ENCODE measurements around the gene ADAMTS3. TPM values are rescaled to one million over a fixed set of nuclear protein-coding genes. Genes with fewer than 3 reads are reported as not detected.

ADAMTS3 gene
- total RNA-seq, 2 experiments from 2014 or later: not detected

DNA sequence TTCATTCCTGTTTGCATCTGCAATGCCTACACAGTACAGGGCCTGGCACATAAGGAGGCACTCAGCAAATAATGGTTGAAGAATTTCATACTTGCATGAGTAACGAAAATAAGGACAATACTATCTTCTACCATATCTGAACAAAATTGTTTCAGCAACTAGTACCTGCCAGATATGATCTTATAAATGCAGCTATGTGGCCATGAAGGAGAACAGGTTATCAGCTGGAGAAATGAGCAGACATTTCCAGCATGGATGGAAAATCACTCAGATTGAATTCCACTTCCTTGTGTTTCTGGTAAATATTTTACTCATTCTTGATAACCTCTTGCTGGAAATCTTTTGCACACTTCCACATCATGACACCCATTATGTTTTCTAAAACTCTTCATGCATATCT is 204.0 kb downstream of the ADAMTS3 start:
- Mint-ChIP-seq H3K27ac (no peak overlapping the region), H3K9me3 (no peaks in the 10 kb centered on the region), H3K27me3 (no peaks in the 10 kb centered on the region), H3K4me1 (no peaks in the 10 kb centered on the region), H3K36me3 (ENCODE audit: low read depth) (no peaks in the 10 kb centered on the region), H3K4me3 (no peak overlapping the region)
- DNase-seq: no peak
- CTCF ChIA-PET: no interaction called here
- POLR2A ChIA-PET: no interaction called here

- no peaks in the 10 kb centered on the region for H3K27me3 Mint-ChIP-seq
- DNase-seq: no peak
- H3K4me3 Mint-ChIP-seq: no peak overlapping the region
- ChIA-PET POLR2A (no interaction called here), CTCF (no interaction called here)
- H3K9me3 Mint-ChIP-seq: no peaks in the 10 kb centered on the region
- H3K36me3 Mint-ChIP-seq (ENCODE audit: low read depth): no peaks in the 10 kb centered on the region
- no peaks in the 10 kb centered on the region for H3K4me1 Mint-ChIP-seq
- H3K27ac Mint-ChIP-seq: no peak overlapping the region
These were observed 208.9 kb downstream of the ADAMTS3 start for GRCh38 chr4:72360075-72360474.

DNA sequence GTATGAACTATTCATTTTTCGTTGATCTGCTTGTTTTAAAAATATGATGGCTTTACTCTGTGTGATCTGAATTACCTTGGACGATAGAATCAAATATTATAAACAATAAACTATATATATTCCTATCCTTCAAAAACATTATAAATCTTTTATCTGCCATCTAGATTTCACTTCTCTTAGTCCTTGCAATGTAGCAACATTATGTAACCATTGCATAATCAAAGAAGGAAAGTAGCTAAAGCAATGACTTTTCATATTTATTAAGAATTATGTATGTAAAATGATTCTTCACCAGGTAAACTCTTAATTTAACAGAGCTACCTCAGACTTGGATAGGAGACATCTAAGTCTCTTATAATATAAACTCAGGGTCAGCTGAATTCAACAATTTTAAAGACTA is 210.5 kb downstream of the ADAMTS3 start:
- POLR2A ChIA-PET: no interaction called here
- CTCF ChIA-PET: no interaction called here
- no peak overlapping the region for H3K4me3 Mint-ChIP-seq
- H3K36me3 Mint-ChIP-seq (ENCODE audit: low read depth): no peaks in the 10 kb centered on the region
- no peaks in the 10 kb centered on the region for H3K9me3 Mint-ChIP-seq
- H3K27ac Mint-ChIP-seq: no peak overlapping the region
- H3K27me3 Mint-ChIP-seq: no peaks in the 10 kb centered on the region
- H3K4me1 Mint-ChIP-seq: no peaks in the 10 kb centered on the region
- no peak for DNase-seq

DNA sequence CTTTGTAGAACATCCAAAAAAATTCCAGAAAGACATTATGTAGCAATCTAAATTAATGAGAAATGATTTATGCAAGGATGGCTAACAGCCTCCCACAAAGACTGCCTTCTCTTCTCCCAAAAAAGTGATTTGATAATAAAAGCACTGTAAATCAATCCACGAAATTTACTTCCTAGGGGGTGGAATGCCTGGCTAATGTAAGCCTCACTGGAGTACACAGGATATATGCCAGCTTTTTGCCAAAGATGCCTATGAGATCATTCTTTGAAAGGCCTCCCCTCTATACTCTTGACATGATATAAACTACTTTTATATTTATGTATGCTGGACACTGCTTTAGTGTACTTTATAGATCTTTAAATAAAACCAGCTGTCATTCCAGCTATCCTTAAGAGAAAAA is 211.1 kb downstream of the ADAMTS3 start:
- Mint-ChIP-seq H3K27ac (no peak overlapping the region), H3K4me1 (no peaks in the 10 kb centered on the region), H3K9me3 (no peaks in the 10 kb centered on the region), H3K36me3 (ENCODE audit: low read depth) (no peaks in the 10 kb centered on the region), H3K27me3 (no peaks in the 10 kb centered on the region), H3K4me3 (no peak overlapping the region)
- ChIA-PET CTCF (no interaction called here), POLR2A (no interaction called here)
- DNase-seq: no peak

DNA sequence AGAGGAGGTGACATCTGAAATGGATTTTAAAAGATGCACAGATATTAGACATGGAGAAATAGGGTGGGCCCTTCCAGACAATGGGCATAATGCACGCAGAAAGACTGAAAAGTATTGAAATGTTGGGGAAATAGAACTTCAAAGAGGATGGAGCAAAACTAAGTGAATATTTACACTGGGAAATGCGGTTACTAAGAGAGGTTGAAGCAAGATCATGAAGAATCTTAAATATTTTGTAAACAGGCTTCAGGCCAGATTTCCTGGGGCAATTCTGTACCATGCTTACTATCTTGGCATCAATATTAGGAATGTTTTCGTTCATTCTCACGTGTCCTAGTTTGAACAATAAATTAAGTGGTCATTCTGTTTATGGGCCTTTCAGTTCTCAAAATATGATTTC is 216.3 kb downstream of the ADAMTS3 start:
- no peak for DNase-seq
- Mint-ChIP-seq H3K4me3 (no peak overlapping the region), H3K36me3 (ENCODE audit: low read depth) (no peaks in the 10 kb centered on the region), H3K27ac (no peak overlapping the region), H3K4me1 (no peaks in the 10 kb centered on the region), H3K27me3 (no peaks in the 10 kb centered on the region), H3K9me3 (no peaks in the 10 kb centered on the region)
- CTCF ChIA-PET: no interaction called here
- POLR2A ChIA-PET: no interaction called here

DNA sequence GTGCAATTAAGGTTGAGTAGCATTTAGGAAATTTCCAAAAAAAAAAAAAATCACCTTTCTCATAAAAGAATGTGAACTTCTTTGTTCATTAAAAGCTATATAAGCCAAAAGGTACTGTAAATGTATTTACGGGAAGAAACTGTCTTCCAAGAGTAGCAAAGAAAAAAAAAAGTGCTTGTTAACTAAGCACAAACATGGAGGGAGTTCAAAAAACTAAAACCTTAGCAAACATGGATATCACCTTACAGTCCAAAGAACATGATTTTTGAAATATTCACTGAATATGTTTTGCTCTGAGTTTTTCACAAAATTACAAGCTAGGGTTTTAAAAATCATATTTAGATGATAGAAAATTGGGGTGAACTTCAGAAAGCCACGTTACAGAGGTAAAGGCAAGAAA is 217.5 kb downstream of the ADAMTS3 start:
- Mint-ChIP-seq H3K27me3 (no peaks in the 10 kb centered on the region), H3K36me3 (ENCODE audit: low read depth) (no peaks in the 10 kb centered on the region), H3K27ac (no peak overlapping the region), H3K4me3 (no peak overlapping the region), H3K4me1 (no peaks in the 10 kb centered on the region), H3K9me3 (no peaks in the 10 kb centered on the region)
- POLR2A ChIA-PET: no interaction called here
- no peak for DNase-seq
- CTCF ChIA-PET: no interaction called here

GRCh38 chr4:72348701-72349100 is 220.3 kb downstream of the ADAMTS3 start:
- H3K4me1 Mint-ChIP-seq: no peaks in the 10 kb centered on the region
- no peaks in the 10 kb centered on the region for H3K36me3 Mint-ChIP-seq (ENCODE audit: low read depth)
- POLR2A ChIA-PET: no interaction called here
- H3K27me3 Mint-ChIP-seq: no peaks in the 10 kb centered on the region
- no peak for DNase-seq
- no peak overlapping the region for H3K27ac Mint-ChIP-seq
- H3K4me3 Mint-ChIP-seq: no peak overlapping the region
- CTCF ChIA-PET: no interaction called here
- no peaks in the 10 kb centered on the region for H3K9me3 Mint-ChIP-seq

DNA sequence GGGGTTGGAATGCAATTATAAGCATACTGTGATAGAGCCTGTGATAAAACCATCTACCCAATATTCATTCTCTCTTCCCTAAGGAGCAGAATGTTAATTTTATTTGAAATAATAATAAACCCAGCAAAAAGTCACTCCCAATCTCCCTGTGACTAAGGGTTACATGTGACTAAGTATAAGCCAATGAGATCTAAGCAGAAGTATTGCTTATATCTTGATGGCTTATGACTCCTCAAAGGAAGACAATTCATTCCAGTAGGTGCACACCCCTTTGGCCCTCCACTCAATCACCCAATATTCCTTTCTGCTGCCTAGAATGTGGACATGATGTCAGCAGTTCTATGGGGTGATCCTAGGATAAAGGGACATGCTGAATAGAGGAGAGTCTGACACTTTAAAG is 224.6 kb downstream of the ADAMTS3 start:
- no peaks in the 10 kb centered on the region for H3K27me3 Mint-ChIP-seq
- H3K27ac Mint-ChIP-seq: no peak overlapping the region
- no peak overlapping the region for H3K4me3 Mint-ChIP-seq
- DNase-seq: no peak
- H3K36me3 Mint-ChIP-seq (ENCODE audit: low read depth): no peaks in the 10 kb centered on the region
- ChIA-PET POLR2A (no interaction called here), CTCF (no interaction called here)
- no peaks in the 10 kb centered on the region for H3K4me1 Mint-ChIP-seq
- H3K9me3 Mint-ChIP-seq: no peaks in the 10 kb centered on the region

DNA sequence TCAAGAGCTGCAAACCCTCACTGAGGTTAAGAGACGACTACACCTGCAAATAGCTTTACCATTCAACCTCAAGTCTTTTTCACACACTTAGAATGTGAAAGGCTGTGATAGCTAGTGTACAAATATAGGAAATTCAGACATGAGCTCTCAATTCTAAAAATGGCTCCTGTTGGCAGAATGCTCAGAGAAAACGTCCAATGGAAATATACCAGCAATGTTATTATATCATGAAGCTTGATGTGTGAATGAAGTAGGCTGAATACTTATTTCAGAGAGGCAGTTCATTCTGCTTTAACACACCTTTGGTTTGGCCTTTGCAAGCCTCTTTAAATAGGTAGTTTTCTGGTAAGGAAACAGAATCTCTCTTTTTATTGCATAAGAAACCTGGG is 227.6 kb downstream of the ADAMTS3 start:
- Mint-ChIP-seq H3K4me1 (no peaks in the 10 kb centered on the region), H3K4me3 (no peak overlapping the region), H3K9me3 (no peaks in the 10 kb centered on the region), H3K27ac (no peak overlapping the region), H3K27me3 (no peaks in the 10 kb centered on the region), H3K36me3 (ENCODE audit: low read depth) (no peaks in the 10 kb centered on the region)
- no peak for DNase-seq
- CTCF ChIA-PET: no interaction called here
- POLR2A ChIA-PET: no interaction called here

GRCh38 chr4:72340803-72341431 is 228.1 kb downstream of the ADAMTS3 start:
- H3K4me3 Mint-ChIP-seq: no peak overlapping the region
- no peak for DNase-seq
- POLR2A ChIA-PET: no interaction called here
- no peaks in the 10 kb centered on the region for H3K9me3 Mint-ChIP-seq
- no peaks in the 10 kb centered on the region for H3K4me1 Mint-ChIP-seq
- H3K36me3 Mint-ChIP-seq (ENCODE audit: low read depth): no peaks in the 10 kb centered on the region
- H3K27me3 Mint-ChIP-seq: no peaks in the 10 kb centered on the region
- no peak overlapping the region for H3K27ac Mint-ChIP-seq
- CTCF ChIA-PET: no interaction called here

- H3K36me3 Mint-ChIP-seq (ENCODE audit: low read depth): no peaks in the 10 kb centered on the region
- no peak overlapping the region for H3K27ac Mint-ChIP-seq
- no peak for DNase-seq
- H3K9me3 Mint-ChIP-seq: no peaks in the 10 kb centered on the region
- POLR2A ChIA-PET: no interaction called here
- no peaks in the 10 kb centered on the region for H3K27me3 Mint-ChIP-seq
- no peak overlapping the region for H3K4me3 Mint-ChIP-seq
- H3K4me1 Mint-ChIP-seq: no peaks in the 10 kb centered on the region
- CTCF ChIA-PET: no interaction called here
These were observed 231.0 kb downstream of the ADAMTS3 start for GRCh38 chr4:72338060-72338459.

GRCh38 chr4:72330381-72330780 is 238.6 kb downstream of the ADAMTS3 start:
- no peaks in the 10 kb centered on the region for H3K4me1 Mint-ChIP-seq
- CTCF ChIA-PET: no interaction called here

GRCh38 chr4:72326692-72327632 is 242.1 kb downstream of the ADAMTS3 start:
- Mint-ChIP-seq H3K27me3 (peaks cover 9% of the 10 kb centered on the region), H3K4me1 (no peaks in the 10 kb centered on the region), H3K4me3 (no peak overlapping the region), H3K36me3 (ENCODE audit: low read depth) (no peaks in the 10 kb centered on the region), H3K9me3 (no peaks in the 10 kb centered on the region), H3K27ac (no peak overlapping the region)
- DNase-seq: no peak
- CTCF ChIA-PET: interaction anchor here (0.5 kb wide), 1 partner anchor 1355 kb away, joined by 3 read pairs; no protein-coding TSS in a partner anchor
- POLR2A ChIA-PET: no interaction called here

More at GRCh38 chr4:72330381-72330780, 238.6 kb downstream of the ADAMTS3 start:
- no peak for DNase-seq
- Mint-ChIP-seq H3K9me3 (no peaks in the 10 kb centered on the region), H3K27ac (no peak overlapping the region), H3K4me3 (no peak overlapping the region), H3K36me3 (ENCODE audit: low read depth) (no peaks in the 10 kb centered on the region), H3K27me3 (no peaks in the 10 kb centered on the region)
- POLR2A ChIA-PET: no interaction called here

DNA sequence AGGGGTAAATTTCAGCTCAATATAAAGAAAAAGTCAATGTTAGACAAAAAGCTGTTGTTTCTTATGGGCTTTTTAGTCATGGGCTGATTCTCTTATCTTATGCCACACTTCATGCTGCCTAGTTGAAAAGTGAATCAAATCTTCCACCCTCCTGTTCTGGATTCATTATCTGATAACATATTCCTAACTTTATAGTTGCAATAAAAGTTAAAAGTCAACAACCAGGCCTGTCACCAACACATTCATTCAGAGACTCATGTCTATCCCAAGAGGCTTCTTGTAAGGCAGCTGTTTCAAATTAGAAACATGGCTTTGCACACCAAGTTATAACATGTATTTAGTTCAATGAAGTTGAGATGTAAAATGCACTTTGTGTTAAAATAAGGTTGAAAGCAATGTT is 243.8 kb downstream of the ADAMTS3 start:
- Mint-ChIP-seq H3K4me3 (no peak overlapping the region), H3K27ac (no peak overlapping the region), H3K27me3 (peaks cover 9% of the 10 kb centered on the region), H3K36me3 (ENCODE audit: low read depth) (no peaks in the 10 kb centered on the region), H3K4me1 (peaks cover 5% of the 10 kb centered on the region), H3K9me3 (no peaks in the 10 kb centered on the region)
- no peak for DNase-seq
- ChIA-PET POLR2A (no interaction called here), CTCF (no interaction called here)

All from activated CD4-positive, alpha-beta T cell treated with anti-CD3 and anti-CD28 coated beads, Interleukin-2, amount 10 ng/mL, durations not matched to agents 7 days and 5 days (primary cell).